ENCODE measurements around the gene GPN1. TPM values are rescaled to one million over a fixed set of nuclear protein-coding genes. Genes with fewer than 3 reads are reported as not detected.

The GPN1 gene
- 24.4 and 30.0 TPM in 2 replicates for total RNA-seq (2014; rRNA removed; shearing (Covaris generic); ENCODE audit: low replicate concordance)

- Histone ChIP-seq H2AFZ (ENCODE audit: low read length) (peak within 1 kb of the TSS; percentile 32; the same call in 1 of the 2 replicates), H3K4me3 (ENCODE audit: low read length) (peak within 1 kb of the TSS; percentile 82), H3K4me2 (ENCODE audit: low read depth, low read length, poor library complexity, severe bottlenecking) (peak within 1 kb of the TSS; percentile 78), H3K9ac (ENCODE audit: low read length) (peak within 1 kb of the TSS; percentile 84), H3K9me3 (ENCODE audit: low read length) (no peaks in the 10 kb centered on the region), H3K27ac (ENCODE audit: low read length) (peak within 1 kb of the TSS; percentile 5; the same call in 1 of the 2 replicates), H3K9me2 (replicated peaks; ENCODE audit: insufficient read depth, low read length) (no peaks in the 10 kb centered on the region), H3K79me2 (ENCODE audit: low read length) (peaks cover 39% of the 10 kb centered on the region), H3K27me3 (ENCODE audit: low read length) (no peaks in the 10 kb centered on the region), H3K4me1 (ENCODE audit: low read length) (peaks cover 18% of the 10 kb centered on the region), H3K36me3 (ENCODE audit: insufficient read depth, low read length) (peaks cover 34% of the 10 kb centered on the region; the same call in 1 of the 2 replicates), H4K20me1 (ENCODE audit: insufficient read depth, low read depth, low read length) (no peaks in the 10 kb centered on the region)
- DNase-seq: peak; percentile 97
Measured at GRCh38 chr2:27628767-27629709, at the start of gene GPN1, which contains the start of gene CCDC121. Gene GPN1 (plus strand): TSS chr2:27629050. CDS start chr2:27629059, 9 bp downstream. Gene CCDC121 (minus strand): TSS chr2:27629012. CDS start chr2:27627799, 1,213 bp downstream.

- Histone ChIP-seq H3K9ac (ENCODE audit: low read length) (no peak overlapping the region), H3K36me3 (ENCODE audit: insufficient read depth, low read length) (peaks cover 7% of the 10 kb centered on the region), H3K9me2 (replicated peaks; ENCODE audit: insufficient read depth, low read length) (no peaks in the 10 kb centered on the region; the same call in 1 of the 2 replicates), H3K79me2 (ENCODE audit: low read length) (peaks cover 36% of the 10 kb centered on the region), H2AFZ (ENCODE audit: low read length) (no peak overlapping the region), H3K4me1 (ENCODE audit: low read length) (peaks cover 19% of the 10 kb centered on the region), H4K20me1 (ENCODE audit: insufficient read depth, low read depth, low read length) (no peaks in the 10 kb centered on the region), H3K9me3 (ENCODE audit: low read length) (no peaks in the 10 kb centered on the region), H3K4me3 (ENCODE audit: low read length) (no peak overlapping the region), H3K4me2 (ENCODE audit: low read depth, low read length, poor library complexity, severe bottlenecking) (no peak overlapping the region), H3K27me3 (ENCODE audit: low read length) (0 out of 2 replicates have a peak, but pooled peaks cover 1% of the 10 kb centered on the region), H3K27ac (ENCODE audit: low read length) (no peak overlapping the region)
- peak; percentile 51 for DNase-seq
Measured at GRCh38 chr2:27581417-27582128, 47.3 kb upstream of the GPN1 start.

GRCh38 chr2:27582129-27582694 lies 46.6 kb upstream of the GPN1 start:
- H3K27me3 ChIP-seq (ENCODE audit: low read length): no peaks in the 10 kb centered on the region
- H3K9me2 ChIP-seq (replicated peaks; ENCODE audit: insufficient read depth, low read length): no peaks in the 10 kb centered on the region; the same call in 1 of the 2 replicates
- peaks cover 12% of the 10 kb centered on the region for H3K36me3 ChIP-seq (ENCODE audit: insufficient read depth, low read length)
- H3K79me2 ChIP-seq (ENCODE audit: low read length): peaks cover 42% of the 10 kb centered on the region
- H4K20me1 ChIP-seq (ENCODE audit: insufficient read depth, low read depth, low read length): no peaks in the 10 kb centered on the region
- H3K9ac ChIP-seq (ENCODE audit: low read length): peak overlapping the region; percentile 19; the same call in 1 of the 2 replicates
- no peaks in the 10 kb centered on the region for H3K9me3 ChIP-seq (ENCODE audit: low read length)
- peak overlapping the region; percentile 86 for H2AFZ ChIP-seq (ENCODE audit: low read length)
- no peak for DNase-seq
- peaks cover 19% of the 10 kb centered on the region for H3K4me1 ChIP-seq (ENCODE audit: low read length)
- peak overlapping the region; percentile 67 for H3K4me2 ChIP-seq (ENCODE audit: low read depth, low read length, poor library complexity, severe bottlenecking)
- peak overlapping the region; percentile 86 for H3K4me3 ChIP-seq (ENCODE audit: low read length)
- no peak overlapping the region for H3K27ac ChIP-seq (ENCODE audit: low read length)

GRCh38 chr2:27582695-27583389 lies 46.0 kb upstream of the GPN1 start, which contains the start of gene ZNF512:
Gene ZNF512 (plus strand): TSS chr2:27583042. CDS start chr2:27583113, 71 bp downstream.
- Histone ChIP-seq H3K4me2 (ENCODE audit: low read depth, low read length, poor library complexity, severe bottlenecking) (peak within 1 kb of the TSS; percentile 67), H3K27me3 (ENCODE audit: low read length) (no peaks in the 10 kb centered on the region), H3K9ac (ENCODE audit: low read length) (peak within 1 kb of the TSS; percentile 78)

GRCh38 chr2:27583390-27583915 lies 45.4 kb upstream of the GPN1 start:
- Histone ChIP-seq H2AFZ (ENCODE audit: low read length) (peak overlapping the region; percentile 35; the same call in 1 of the 2 replicates), H3K4me3 (ENCODE audit: low read length) (peak overlapping the region; percentile 86), H3K4me1 (ENCODE audit: low read length) (peaks cover 19% of the 10 kb centered on the region), H3K27ac (ENCODE audit: low read length) (no peak overlapping the region), H3K9me2 (replicated peaks; ENCODE audit: insufficient read depth, low read length) (no peaks in the 10 kb centered on the region; the same call in 1 of the 2 replicates), H3K4me2 (ENCODE audit: low read depth, low read length, poor library complexity, severe bottlenecking) (peak overlapping the region; percentile 67), H3K79me2 (ENCODE audit: low read length) (peaks cover 54% of the 10 kb centered on the region), H3K9ac (ENCODE audit: low read length) (peak overlapping the region; percentile 78), H3K36me3 (ENCODE audit: insufficient read depth, low read length) (peaks cover 13% of the 10 kb centered on the region), H3K27me3 (ENCODE audit: low read length) (no peaks in the 10 kb centered on the region), H3K9me3 (ENCODE audit: low read length) (no peaks in the 10 kb centered on the region), H4K20me1 (ENCODE audit: insufficient read depth, low read depth, low read length) (no peaks in the 10 kb centered on the region)
- no peak for DNase-seq

More at GRCh38 chr2:27582695-27583389, 46.0 kb upstream of the GPN1 start, which contains the start of gene ZNF512:
- Histone ChIP-seq H3K9me3 (ENCODE audit: low read length) (no peaks in the 10 kb centered on the region), H4K20me1 (ENCODE audit: insufficient read depth, low read depth, low read length) (no peaks in the 10 kb centered on the region), H3K79me2 (ENCODE audit: low read length) (peaks cover 48% of the 10 kb centered on the region), H3K9me2 (replicated peaks; ENCODE audit: insufficient read depth, low read length) (no peaks in the 10 kb centered on the region; the same call in 1 of the 2 replicates), H3K4me3 (ENCODE audit: low read length) (peak within 1 kb of the TSS; percentile 86), H3K4me1 (ENCODE audit: low read length) (peaks cover 19% of the 10 kb centered on the region), H2AFZ (ENCODE audit: low read length) (peak within 1 kb of the TSS; percentile 86), H3K27ac (ENCODE audit: low read length) (no peak within 1 kb of the TSS), H3K36me3 (ENCODE audit: insufficient read depth, low read length) (peaks cover 12% of the 10 kb centered on the region)
- DNase-seq: peak; percentile 97

- no peak overlapping the region for H3K27ac ChIP-seq (ENCODE audit: low read length)
- peak overlapping the region; percentile 67 for H3K4me2 ChIP-seq (ENCODE audit: low read depth, low read length, poor library complexity, severe bottlenecking)
- peak overlapping the region; percentile 78; the same call in 1 of the 2 replicates for H3K9ac ChIP-seq (ENCODE audit: low read length)
- peaks cover 19% of the 10 kb centered on the region for H3K4me1 ChIP-seq (ENCODE audit: low read length)
- H3K9me2 ChIP-seq (replicated peaks; ENCODE audit: insufficient read depth, low read length): no peaks in the 10 kb centered on the region; the same call in 1 of the 2 replicates
- H4K20me1 ChIP-seq (ENCODE audit: insufficient read depth, low read depth, low read length): no peaks in the 10 kb centered on the region
- peaks cover 15% of the 10 kb centered on the region for H3K36me3 ChIP-seq (ENCODE audit: insufficient read depth, low read length)
- no peaks in the 10 kb centered on the region for H3K9me3 ChIP-seq (ENCODE audit: low read length)
- no peak for DNase-seq
- H3K4me3 ChIP-seq (ENCODE audit: low read length): peak overlapping the region; percentile 86
- H3K79me2 ChIP-seq (ENCODE audit: low read length): peaks cover 66% of the 10 kb centered on the region
- H3K27me3 ChIP-seq (ENCODE audit: low read length): no peaks in the 10 kb centered on the region
- no peak overlapping the region for H2AFZ ChIP-seq (ENCODE audit: low read length)
Measured at GRCh38 chr2:27584597-27584996, 44.3 kb upstream of the GPN1 start.

- H3K4me3 ChIP-seq (ENCODE audit: low read length): no peak overlapping the region
- no peak overlapping the region for H3K4me2 ChIP-seq (ENCODE audit: low read depth, low read length, poor library complexity, severe bottlenecking)
- H3K79me2 ChIP-seq (ENCODE audit: low read length): peaks cover 90% of the 10 kb centered on the region
- H4K20me1 ChIP-seq (ENCODE audit: insufficient read depth, low read depth, low read length): no peaks in the 10 kb centered on the region
- peaks cover 19% of the 10 kb centered on the region for H3K4me1 ChIP-seq (ENCODE audit: low read length)
- no peak overlapping the region for H3K27ac ChIP-seq (ENCODE audit: low read length)
- no peak overlapping the region for H2AFZ ChIP-seq (ENCODE audit: low read length)
- H3K36me3 ChIP-seq (ENCODE audit: insufficient read depth, low read length): peaks cover 25% of the 10 kb centered on the region
- no peaks in the 10 kb centered on the region; the same call in 1 of the 2 replicates for H3K9me2 ChIP-seq (replicated peaks; ENCODE audit: insufficient read depth, low read length)
- no peaks in the 10 kb centered on the region for H3K27me3 ChIP-seq (ENCODE audit: low read length)
- H3K9ac ChIP-seq (ENCODE audit: low read length): no peak overlapping the region
- no peak for DNase-seq
- peaks cover 8% of the 10 kb centered on the region; the same call in 1 of the 2 replicates for H3K9me3 ChIP-seq (ENCODE audit: low read length)
Measured at GRCh38 chr2:27587025-27587424, 41.8 kb upstream of the GPN1 start.

Measured in Karpas-422 (cell line).